H1 (cell line): Measurements from ENCODE around the gene TSR3. TPM values are rescaled to one million over a fixed set of nuclear protein-coding genes. Genes with fewer than 3 reads are reported as not detected.

Experiments used
- CTCF ChIA-PET: fragments of 300-600 bp; sonication (Branson Sonifier 250); formaldehyde crosslinking; loops from one replicate; lab custom pipeline; 2021; ENCODE audit not compliant: partially characterized antibody; lab: Charles Lee
- POLR2A ChIA-PET: fragments of 300-600 bp; sonication (Branson Sonifier 250); formaldehyde crosslinking; loops from one replicate; lab custom pipeline; 2021; ENCODE audit warnings: inconsistent platforms; ENCODE audit not compliant: partially characterized antibody; lab: Charles Lee
- DNase-seq, 2 experiments: peaks; one replicate each; pipeline versions ENCODE4 v3.0.0 to v3.0.0-alpha.2; 2010 to 2022; ENCODE audit warnings: low spot score in 2 of 2, low read depth in 1 of 2, mixed read lengths in 1 of 2
- FAIRE-seq: peaks from 2 replicates; lab custom pipeline; 2011; peaks lifted over from hg19 to GRCh38; lab: Jason Lieb, UNC
- H2AFZ ChIP-seq: 2 replicates; pipeline ENCODE4 v1.8.1; 2012; ENCODE audit warnings: low read length, inconsistent platforms
- H2AK5ac ChIP-seq: 2 replicates; pipeline ENCODE4 v1.6.1; 2013; ENCODE audit warnings: low read depth, low read length
- H2BK120ac ChIP-seq: replicated peaks from 2 replicates; pipeline ENCODE3; 2013; ENCODE audit warnings: low read depth, low read length, inconsistent platforms
- H2BK12ac ChIP-seq: 2 replicates; pipeline ENCODE4 v1.6.1; 2013; ENCODE audit warnings: low read depth, low read length
- H2BK15ac ChIP-seq: 2 replicates; pipeline ENCODE4 v1.6.1; 2013; ENCODE audit warnings: low read length
- H2BK20ac ChIP-seq: 2 replicates; pipeline ENCODE4 v1.6.1; 2013; ENCODE audit warnings: low read length
- H2BK5ac ChIP-seq: 2 replicates; pipeline ENCODE4 v1.6.1; 2013; ENCODE audit warnings: low read depth, low read length
- H3K14ac ChIP-seq: 2 replicates; pipeline ENCODE4 v1.6.1; 2013; ENCODE audit warnings: inconsistent platforms; ENCODE audit not compliant: insufficient read length
- H3K18ac ChIP-seq: 2 replicates; pipeline ENCODE4 v1.6.1; 2013; ENCODE audit warnings: low read length; ENCODE audit errors: extremely low read depth
- H3K23ac ChIP-seq: 2 replicates; pipeline ENCODE4 v1.6.1; 2013; ENCODE audit warnings: inconsistent platforms; ENCODE audit not compliant: insufficient read length
- H3K23me2 ChIP-seq: 2 replicates; pipeline ENCODE4 v1.6.1; 2013; ENCODE audit warnings: low read depth, low read length
- H3K27ac ChIP-seq: 2 replicates; pipeline ENCODE4 v1.6.1; 2011; ENCODE audit warnings: low read depth, low read length, inconsistent platforms
- H3K27me3 ChIP-seq, 4 experiments: replicated peaks in 1 of 4; 1 replicate in 1 of 4; 2 replicates in 3 of 4; pipeline versions ENCODE4 v1.6.1 to v1.8.1; 2011 to 2013; ENCODE audit warnings: low read length in 3 of 4, mild to moderate bottlenecking in 3 of 4, inconsistent platforms in 2 of 4, mixed read lengths in 2 of 4, moderate library complexity in 1 of 4; ENCODE audit not compliant: control insufficient read depth in 3 of 4, insufficient read depth in 3 of 4; ENCODE audit errors: extremely low read depth in 1 of 4
- H3K36me3 ChIP-seq, 4 experiments: 2 replicates each; pipeline versions ENCODE4 v1.6.1 to v1.8.1; 2011 to 2013; ENCODE audit warnings: mild to moderate bottlenecking in 4 of 4, low read length in 3 of 4, moderate library complexity in 2 of 4, control low read depth in 1 of 4, inconsistent platforms in 1 of 4; ENCODE audit not compliant: insufficient read depth in 4 of 4, control insufficient read depth in 2 of 4
- H3K4ac ChIP-seq: replicated peaks from 2 replicates; pipeline ENCODE3; 2013; ENCODE audit warnings: low read length, low read depth, mixed read lengths, inconsistent platforms; ENCODE audit not compliant: insufficient read length
- H3K4me1 ChIP-seq, 4 experiments: replicated peaks in 1 of 4; 1 replicate in 1 of 4; 2 replicates in 3 of 4; pipeline versions ENCODE4 v1.6.1 to v1.8.1; 2011 to 2013; ENCODE audit warnings: low read length in 3 of 4, inconsistent platforms in 2 of 4, mixed read lengths in 1 of 4; ENCODE audit not compliant: insufficient read depth in 4 of 4, control insufficient read depth in 3 of 4
- H3K4me2 ChIP-seq, 2 experiments: 2 replicates each; pipeline versions ENCODE4 v1.6.1 to v1.8.1; 2011 to 2013; ENCODE audit warnings: low read depth in 2 of 2, low read length in 2 of 2, control low read depth in 1 of 2, inconsistent platforms in 1 of 2, mild to moderate bottlenecking in 1 of 2; ENCODE audit not compliant: insufficient read depth in 1 of 2
- H3K4me3 ChIP-seq, 4 experiments: fragments of 200-600, 300-600 bp in 1 of 4; sonication (generic), shearing (Covaris generic), sonication (Bioruptor Twin) in 1 of 4; 2 replicates each; pipeline versions ENCODE4 v1.5.1 to v1.8.1; 2011 to 2016; ENCODE audit warnings: low read length in 4 of 4, low read depth in 3 of 4, control low read depth in 2 of 4, inconsistent platforms in 2 of 4, mild to moderate bottlenecking in 2 of 4, mixed read lengths in 1 of 4, moderate library complexity in 1 of 4; ENCODE audit not compliant: insufficient read depth in 2 of 4; ENCODE audit errors: extremely low read depth in 1 of 4
- H3K56ac ChIP-seq: replicated peaks from 2 replicates; pipeline ENCODE3; 2013; ENCODE audit warnings: low read depth, mild to moderate bottlenecking, mixed read lengths, low read length, inconsistent platforms; ENCODE audit not compliant: insufficient read length
- H3K79me1 ChIP-seq: 2 replicates; pipeline ENCODE4 v1.6.1; 2013; ENCODE audit warnings: low read depth, low read length, control low read depth
- H3K79me2 ChIP-seq, 2 experiments: 2 replicates each; pipeline versions ENCODE4 v1.6.1 to v1.8.1; 2012 to 2013; ENCODE audit warnings: low read length in 2 of 2, mild to moderate bottlenecking in 2 of 2, inconsistent platforms in 1 of 2; ENCODE audit not compliant: insufficient read depth in 2 of 2, control insufficient read depth in 1 of 2
- H3K9ac ChIP-seq, 4 experiments: replicated peaks in 1 of 4; 1 replicate in 1 of 4; 2 replicates in 3 of 4; pipeline versions ENCODE4 v1.6.1 to v1.8.1; 2011 to 2013; ENCODE audit warnings: low read depth in 3 of 4, low read length in 3 of 4, control low read depth in 2 of 4, mild to moderate bottlenecking in 2 of 4, moderate library complexity in 2 of 4, inconsistent platforms in 1 of 4; ENCODE audit errors: extremely low read depth in 1 of 4
- H3K9me3 ChIP-seq, 2 experiments: 2 replicates each; pipeline versions ENCODE4 v1.6.1 to v1.8.1; 2012 to 2013; ENCODE audit warnings: mild to moderate bottlenecking in 2 of 2, moderate library complexity in 2 of 2, control low read depth in 1 of 2, inconsistent platforms in 1 of 2, low read depth in 1 of 2, low read length in 1 of 2, mixed read lengths in 1 of 2; ENCODE audit not compliant: insufficient read depth in 2 of 2
- H4K20me1 ChIP-seq, 2 experiments: replicated peaks in 1 of 2; 2 replicates each; pipeline versions ENCODE3 to v1.8.1; 2011 to 2013; ENCODE audit warnings: inconsistent platforms in 2 of 2, low read length in 2 of 2, mild to moderate bottlenecking in 1 of 2; ENCODE audit not compliant: insufficient read depth in 2 of 2, control insufficient read depth in 1 of 2
- H4K5ac ChIP-seq: 2 replicates; pipeline ENCODE4 v1.6.1; 2013; ENCODE audit warnings: low read length, low read depth, mixed read lengths, inconsistent platforms; ENCODE audit not compliant: insufficient read length
- H4K8ac ChIP-seq: 2 replicates; pipeline ENCODE4 v1.8.0; 2013; ENCODE audit warnings: mild to moderate bottlenecking, moderate library complexity, low read length, inconsistent platforms; ENCODE audit not compliant: insufficient read depth; ENCODE audit errors: extremely low read depth
- H4K91ac ChIP-seq: replicated peaks from 2 replicates; pipeline ENCODE3; 2013; ENCODE audit warnings: low read length, mixed read lengths, inconsistent platforms; ENCODE audit not compliant: insufficient read length
- CBX5 ChIP-seq: fragments of 300-800, 300-1000 bp; sonication (generic); IDR thresholded peaks from 2 replicates; pipeline ENCODE4 v1.7.1; 2016; ENCODE audit warnings: antibody characterized with exemption, low read length, low read depth
- CEBPB ChIP-seq: IDR thresholded peaks from 2 replicates; pipeline ENCODE4 v1.6.1; 2012; ENCODE audit warnings: low read depth, low read length
- CTCF ChIP-seq, 3 experiments: IDR thresholded peaks; 1 replicate in 2 of 3; 2 replicates in 1 of 3; pipeline versions ENCODE4 v1.5.1 to v1.6.1; 2011; ENCODE audit warnings: low read length in 3 of 3, mild to moderate bottlenecking in 3 of 3, inconsistent platforms in 2 of 3, low read depth in 1 of 3, moderate library complexity in 1 of 3; ENCODE audit not compliant: insufficient read depth in 1 of 3; ENCODE audit errors: control extremely low read depth in 1 of 3
- FOSL1 ChIP-seq: IDR thresholded peaks from 2 replicates; pipeline ENCODE4 v1.6.1; 2011; ENCODE audit warnings: mild to moderate bottlenecking, low read depth, low read length, moderate library complexity; ENCODE audit not compliant: insufficient read depth
- JUND ChIP-seq: IDR thresholded peaks from 2 replicates; pipeline ENCODE4 v1.6.1; 2011; ENCODE audit warnings: mild to moderate bottlenecking, improper control_type of control experiment, low read length
- MAFK ChIP-seq: IDR thresholded peaks from 2 replicates; pipeline ENCODE4 v1.6.1; 2012; ENCODE audit warnings: low read depth, mild to moderate bottlenecking, improper control_type of control experiment, low read length
- RBBP5 ChIP-seq: IDR thresholded peaks from 2 replicates; pipeline ENCODE4 v1.7.1; 2012; ENCODE audit warnings: low read depth, mild to moderate bottlenecking, inconsistent platforms, low read length, moderate library complexity, borderline replicate concordance
- SIN3A ChIP-seq, 2 experiments: IDR thresholded peaks in 1 of 2; conservative IDR thresholded peaks in 1 of 2; 2 replicates each; pipeline ENCODE4 v1.6.1; 2011 to 2012; ENCODE audit warnings: low read length in 2 of 2, improper control_type of control experiment in 1 of 2, low read depth in 1 of 2, mild to moderate bottlenecking in 1 of 2
- SIRT6 ChIP-seq: IDR thresholded peaks from one replicate; pipeline ENCODE4 v1.7.1; 2012; ENCODE audit warnings: low read length, inconsistent platforms
- TAF7 ChIP-seq: optimal IDR thresholded peaks from 2 replicates; pipeline ENCODE3; 2011; ENCODE audit warnings: low read depth, mild to moderate bottlenecking, inconsistent platforms, low read length, moderate library complexity, borderline replicate concordance
- TEAD4 ChIP-seq: IDR thresholded peaks from 2 replicates; pipeline ENCODE4 v1.6.1; 2012; ENCODE audit warnings: low read depth, low read length, inconsistent platforms, mixed read lengths
- ZNF274 ChIP-seq: IDR thresholded peaks from 2 replicates; pipeline ENCODE4 v1.7.0; 2012; ENCODE audit warnings: low read length, borderline replicate concordance; ENCODE audit errors: extremely low read depth
- WGBS, 2 experiments: shearing (Covaris generic) in 1 of 2; methylation state at CpG; one replicate each; pipeline versions ENCODE4 v1.1.6 to v1.1.7; 2013 to 2015; ENCODE audit warnings: low lambda C conversion rate in 2 of 2, mixed read lengths in 2 of 2, inconsistent platforms in 1 of 2, low coverage in 1 of 2, missing lambda C conversion rate in 1 of 2; ENCODE audit not compliant: insufficient replicate concordance in 2 of 2, insufficient coverage in 1 of 2, insufficient read length in 1 of 2; ENCODE audit errors: extremely low coverage in 1 of 2, missing lambda C conversion rate in 1 of 2; 5-methylcytosine and 5-hydroxymethylcytosine counted together
- polyA plus RNA-seq, 7 experiments: library from polyadenylated mRNA; depleted of rRNA in 3 of 7; stranded (reverse) in 5 of 7; unstranded in 2 of 7; fragments of >200 nt in 5 of 7; fragments of 200-250 nt in 2 of 7; gene quantifications; 1 replicate in 5 of 7; 2 replicates in 1 of 7; 4 replicates in 1 of 7; pipeline versions ENCODE4 v1.2.1 to v1.2.3, GENCODE V29; 2011 to 2013; ENCODE audit warnings: missing spikeins in 2 of 7, mixed read lengths in 2 of 7
- total RNA-seq: library from RNA; stranded (reverse); fragmentation: NEBNext Ultra II Directional; extraction: Animal tissue kit (Norgen Biotek cat#: 25700); gene quantifications from 2 replicates; pipeline ENCODE4 v1.2.1, GENCODE V29; 2021

TSR3 gene
- total and polyA plus RNA-seq, 2 of the 8 experiments (the other 6 are each of a cell fraction or from before 2014, with no cell fraction given) = 43.1 to 52.3 TPM

- H2BK12ac ChIP-seq = no peak overlapping the region
- H2BK15ac ChIP-seq = no peak overlapping the region
- POLR2A ChIA-PET = interaction anchor here (1.1 to 1.5 kb wide), 2 partner anchors 10 to 31 kb away, joined by 3 read pairs; partner anchors contain the start of gene UQCC4
- no peak overlapping the region for H2BK20ac ChIP-seq
- no peak overlapping the region for H3K9ac ChIP-seq
- no peak overlapping the region for H3K4me3 ChIP-seq
- peaks cover 3 to 9% (median 4%) of the 10 kb centered on the region in 4 experiments; a peak in 5 of 8 replicates for H3K36me3 ChIP-seq
- H3K4me2 ChIP-seq = no peak overlapping the region
- H4K5ac ChIP-seq = no peak overlapping the region
- no peak overlapping the region for H3K27ac ChIP-seq
- no peaks in the 10 kb centered on the region for H3K9me3 ChIP-seq
- H3K4ac ChIP-seq = no peak overlapping the region
- no peak overlapping the region for H3K56ac ChIP-seq
- no peaks in the 10 kb centered on the region for H3K23me2 ChIP-seq
- no peak for FAIRE-seq
- H3K4me1 ChIP-seq = no peaks in the 10 kb centered on the region
- CTCF ChIA-PET = interaction anchor here (0.9 to 1.4 kb wide), 2 partner anchors 14 to 26 kb away, joined by 3 read pairs; no protein-coding TSS in a partner anchor
- H3K23ac ChIP-seq = no peak overlapping the region
- no peak overlapping the region for H4K91ac ChIP-seq
- H2AK5ac ChIP-seq = no peak overlapping the region
- H4K8ac ChIP-seq = no peak overlapping the region
- H2BK120ac ChIP-seq = no peak overlapping the region
- no peaks in the 10 kb centered on the region for H3K79me2 ChIP-seq
- peaks cover 0 to 5% of the 10 kb centered on the region in 2 experiments for H4K20me1 ChIP-seq
- H3K79me1 ChIP-seq = no peaks in the 10 kb centered on the region
- H2AFZ ChIP-seq = no peak overlapping the region
- no peak for DNase-seq
- H3K14ac ChIP-seq = no peak overlapping the region
- no peaks in the 10 kb centered on the region for H3K27me3 ChIP-seq
- WGBS, 2 experiments = 93% methylated on average over 7 of the region's 7 CpGs; no CpG with 5 or more reads in 1 of the 2 experiments
- H3K18ac ChIP-seq = no peak overlapping the region
- no peak overlapping the region for H2BK5ac ChIP-seq
- TF ChIP-seq MAFK = no peak
- TF ChIP-seq SIN3A (conservative IDR thresholded peaks at IDR 0.05 in 1 of 2, IDR thresholded peaks at IDR 0.05 in 1 of 2; ENCODE audit: low read depth in 1 of 2, low read length in 2 of 2) = no peak
- TF ChIP-seq FOSL1 = no peak
- no peak for TF ChIP-seq ZNF274
- TF ChIP-seq CTCF (IDR thresholded peaks at IDR 0.05; ENCODE audit: control extremely low read depth in 1 of 3, insufficient read depth in 1 of 3, low read depth in 1 of 3, low read length in 3 of 3) = no peak
- TF ChIP-seq RBBP5 = no peak
- no peak for TF ChIP-seq SIRT6
- TF ChIP-seq CBX5 = no peak
- no peak for TF ChIP-seq CEBPB
- no peak for TF ChIP-seq TAF7
- TF ChIP-seq TEAD4 = no peak
- no peak for TF ChIP-seq JUND
Observed at GRCh38 chr16:1389762-1390161, 38.1 kb upstream of the TSR3 start.
